ENCODE measurements around the gene MPPE1.

Gene MPPE1

GRCh38 chr18:11851146-11851805 is 56.8 kb downstream of the MPPE1 start, which contains the start of gene CHMP1B:
TSS of gene CHMP1B (plus strand) at chr18:11851413. CDS start at chr18:11851512, 99 bp downstream.
- DNase-seq = peak; percentile 94 to 96

DNA sequence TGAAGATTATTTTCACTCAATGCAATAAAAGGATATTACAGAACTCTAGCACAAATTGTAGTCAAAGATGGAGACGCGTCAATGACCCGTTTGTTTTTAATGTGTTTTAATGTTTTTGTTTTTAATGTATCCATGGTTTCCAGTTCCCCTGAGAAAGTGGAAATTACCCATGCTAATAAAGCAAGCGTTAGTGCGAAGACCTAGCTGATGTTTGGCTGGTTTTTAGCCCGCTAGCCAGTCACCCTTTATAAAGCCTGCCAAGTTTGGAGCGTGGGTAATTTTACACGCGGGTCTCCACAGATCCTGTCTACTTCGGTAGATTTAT is 57.3 kb downstream of the MPPE1 start:
- DNase-seq = peak in 1 of 2 donors; percentile 70

DNA sequence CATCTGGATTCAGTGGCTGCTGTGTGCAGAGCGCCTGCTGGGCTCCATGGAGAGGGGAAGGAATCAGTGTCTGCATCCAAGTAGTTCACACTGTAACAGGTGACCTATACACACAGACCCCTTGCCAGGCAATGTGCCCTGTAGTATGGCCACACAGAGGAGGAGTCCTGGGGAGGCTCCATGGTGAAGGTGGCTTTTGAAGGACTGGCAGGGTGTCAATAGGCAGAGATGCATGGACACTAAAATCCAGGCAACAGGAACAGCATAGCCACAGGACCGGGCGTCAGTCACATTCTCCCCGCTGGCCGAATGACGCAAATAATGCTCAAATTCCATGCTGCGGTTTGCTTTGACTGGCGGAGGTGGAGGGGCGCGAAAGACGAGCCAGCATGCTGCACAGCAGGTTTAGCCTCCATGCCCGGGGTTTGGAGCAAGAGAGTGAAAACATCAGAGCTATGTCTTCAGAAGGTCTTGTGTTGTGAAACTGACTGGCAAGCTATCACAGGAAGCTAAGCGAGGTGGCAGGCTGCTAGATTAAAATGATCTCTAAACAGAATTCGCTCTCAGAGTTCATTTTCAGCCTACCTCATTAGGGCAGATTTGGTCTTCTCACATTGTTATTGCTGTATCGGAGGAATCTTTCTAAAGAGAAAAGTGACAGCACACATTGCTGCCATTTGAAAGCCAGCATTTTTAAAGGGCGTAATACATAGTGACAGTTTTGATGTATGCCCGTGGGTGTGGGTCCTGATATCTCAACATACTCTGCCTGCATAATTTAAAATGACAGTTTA is 58.1 kb downstream of the MPPE1 start:
- peak; percentile 46 to 76 for DNase-seq

DNA sequence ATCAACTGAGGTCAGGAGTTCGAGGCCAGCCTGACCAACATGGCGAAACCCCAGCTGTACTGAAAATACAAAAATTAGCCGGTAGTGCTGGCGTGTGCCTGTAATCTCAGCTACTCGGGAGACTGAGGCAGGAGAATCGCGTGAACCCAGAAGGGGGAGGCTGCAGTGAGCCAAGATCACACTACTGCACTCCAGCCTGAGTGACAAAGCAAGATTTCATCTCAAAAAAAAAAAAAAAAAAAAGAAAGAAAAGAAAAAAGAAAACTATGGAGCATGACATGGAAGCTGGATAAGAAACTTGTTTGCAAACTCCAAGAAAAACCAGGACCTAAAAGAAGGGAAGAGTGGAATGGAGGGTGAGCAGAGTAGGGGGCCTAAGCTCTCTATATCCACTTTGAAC is 58.8 kb downstream of the MPPE1 start:
- no peak for DNase-seq

GRCh38 chr18:11847811-11848210 is 60.3 kb downstream of the MPPE1 start:
- DNase-seq = no peak

DNA sequence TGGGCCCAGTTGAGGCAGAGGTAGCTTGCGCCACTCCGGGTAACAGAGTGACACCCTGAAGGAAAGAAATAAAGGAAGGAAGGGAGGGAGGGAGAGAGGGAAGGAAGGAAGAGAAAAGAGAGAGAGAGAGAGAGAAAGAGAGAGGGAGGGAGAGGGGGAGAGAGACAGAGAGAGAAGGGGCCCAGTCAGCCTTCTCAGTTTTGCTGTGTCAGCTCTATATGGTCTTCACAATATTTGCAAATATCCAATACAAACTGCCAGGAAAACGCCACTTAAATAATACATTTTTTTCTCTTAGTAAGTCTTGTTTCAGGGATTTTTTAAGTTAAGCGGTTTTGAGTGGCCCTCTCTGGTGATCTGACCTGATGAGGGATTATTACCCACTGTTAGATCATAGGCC is 62.5 kb downstream of the MPPE1 start:
- no peak for DNase-seq

DNA sequence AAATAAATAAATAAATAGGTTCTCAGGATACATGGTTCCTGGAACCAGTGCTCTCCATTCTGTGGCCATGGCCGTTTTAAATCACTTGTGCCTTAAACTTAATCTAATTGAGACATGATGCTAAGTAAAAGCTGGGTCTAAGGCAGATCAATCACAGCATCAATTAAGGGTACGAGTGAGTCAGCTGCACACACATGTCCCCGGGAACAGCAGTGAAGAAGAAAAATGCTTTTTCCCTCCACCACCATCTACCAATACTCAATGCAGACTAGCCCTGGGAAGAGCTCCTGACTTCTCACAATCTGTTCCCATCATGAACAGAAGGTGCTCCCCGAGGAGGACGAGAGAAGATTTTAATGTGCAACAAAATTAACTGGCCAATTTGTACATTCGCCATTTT is 63.7 kb downstream of the MPPE1 start:
- no peak for DNase-seq

DNA sequence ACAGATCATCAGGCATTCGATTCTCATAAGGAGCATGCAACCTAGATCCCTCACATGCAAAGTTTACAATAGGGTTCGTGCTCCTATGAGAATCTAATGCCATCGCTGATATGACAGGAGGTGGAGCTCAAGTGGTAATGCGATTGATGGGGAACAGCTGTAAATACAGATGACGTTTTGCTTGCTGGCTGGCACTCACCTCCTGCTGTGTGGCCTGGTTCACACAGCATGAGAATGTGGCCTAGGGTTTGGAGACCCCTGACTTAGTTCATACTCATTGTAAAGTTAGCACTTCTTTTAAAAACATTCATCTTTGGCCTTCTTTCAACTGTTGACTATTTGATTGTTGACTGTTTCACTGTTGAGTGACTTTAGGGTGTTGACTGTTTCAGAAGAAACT is 65.6 kb downstream of the MPPE1 start:
- no peak for DNase-seq

GRCh38 chr18:11840493-11840892 is 67.6 kb downstream of the MPPE1 start:
- no peak for DNase-seq

- no peak for DNase-seq
These were observed 68.6 kb downstream of the MPPE1 start for GRCh38 chr18:11839556-11839955.

DNA sequence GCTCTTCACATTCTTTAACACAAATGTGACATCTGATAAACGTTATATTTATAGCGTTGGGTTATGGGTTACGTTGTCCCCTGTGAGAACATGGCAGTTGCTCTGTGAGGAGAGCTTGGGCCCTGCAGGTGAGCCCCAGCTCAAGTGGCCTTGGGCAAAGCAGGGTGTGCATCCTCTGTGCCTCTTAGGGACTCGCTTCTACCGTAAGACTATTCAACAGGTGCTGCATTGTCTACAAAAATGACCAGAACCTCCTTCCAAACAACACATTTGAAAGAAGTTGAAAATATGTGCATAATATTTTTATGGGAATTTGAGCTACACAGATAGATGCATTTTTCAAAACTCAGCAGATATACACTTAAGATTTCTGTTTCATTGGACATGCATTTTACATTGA is 73.3 kb downstream of the MPPE1 start:
- DNase-seq = no peak

Data from hippocampal formation (tissue), 2 donors.